Measurements from ENCODE around the gene NFIA. TPM values are rescaled to one million over a fixed set of nuclear protein-coding genes. Genes with fewer than 3 reads are reported as not detected.

The NFIA gene
- total RNA-seq, 2 experiments from 2014 or later = 0.80 to 5.4 TPM

DNA sequence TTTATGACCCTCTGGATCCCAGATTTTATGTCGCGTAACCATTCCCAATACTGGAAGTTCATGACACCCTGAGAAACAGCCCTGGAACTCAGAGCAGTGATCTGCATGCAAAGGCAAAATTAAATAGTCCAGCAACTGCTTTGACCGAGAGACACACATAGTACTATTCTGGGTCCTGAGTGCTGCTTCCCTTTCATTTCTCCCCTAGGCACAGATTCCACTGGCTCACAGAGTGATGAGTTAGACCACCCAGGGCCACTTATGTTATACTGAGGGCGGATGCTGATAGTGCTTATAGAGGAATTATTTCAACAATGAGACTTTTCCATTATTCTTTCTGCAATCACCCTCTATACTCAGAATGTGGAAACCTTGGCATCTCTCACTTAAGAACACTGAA lies 69.2 kb downstream of the NFIA start:
- H3K9me3 Mint-ChIP-seq (ENCODE audit: low read depth) = no peaks in the 10 kb centered on the region
- no peaks in the 10 kb centered on the region for H3K4me1 Mint-ChIP-seq
- ATAC-seq = no peak
- no peak overlapping the region for H3K4me3 Mint-ChIP-seq
- H3K27me3 Mint-ChIP-seq = peaks cover 11% of the 10 kb centered on the region
- CTCF ChIA-PET = no interaction called here
- no peak overlapping the region for H3K27ac Mint-ChIP-seq
- DNase-seq = no peak
- no peaks in the 10 kb centered on the region for H3K36me3 Mint-ChIP-seq

DNA sequence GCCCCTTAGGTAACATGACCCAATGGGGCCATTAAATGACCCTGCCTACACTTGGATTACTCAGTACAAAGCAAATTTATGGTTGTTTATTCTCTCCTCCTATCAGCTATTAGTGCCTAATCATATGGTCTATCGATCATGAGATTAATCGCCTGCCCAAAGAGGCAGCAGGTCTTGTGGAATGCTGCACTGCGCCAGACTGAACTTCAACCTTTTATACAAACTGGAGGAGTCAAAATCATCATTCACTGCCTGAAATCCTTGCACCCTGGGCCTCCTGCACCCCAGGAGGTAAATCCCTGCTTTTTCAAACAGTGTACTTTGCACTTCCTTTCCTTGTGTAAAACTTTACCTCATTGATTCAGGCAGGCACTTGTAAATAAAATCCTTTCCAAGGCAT lies 69.7 kb downstream of the NFIA start:
- ATAC-seq = no peak
- no peaks in the 10 kb centered on the region for H3K36me3 Mint-ChIP-seq

DNA sequence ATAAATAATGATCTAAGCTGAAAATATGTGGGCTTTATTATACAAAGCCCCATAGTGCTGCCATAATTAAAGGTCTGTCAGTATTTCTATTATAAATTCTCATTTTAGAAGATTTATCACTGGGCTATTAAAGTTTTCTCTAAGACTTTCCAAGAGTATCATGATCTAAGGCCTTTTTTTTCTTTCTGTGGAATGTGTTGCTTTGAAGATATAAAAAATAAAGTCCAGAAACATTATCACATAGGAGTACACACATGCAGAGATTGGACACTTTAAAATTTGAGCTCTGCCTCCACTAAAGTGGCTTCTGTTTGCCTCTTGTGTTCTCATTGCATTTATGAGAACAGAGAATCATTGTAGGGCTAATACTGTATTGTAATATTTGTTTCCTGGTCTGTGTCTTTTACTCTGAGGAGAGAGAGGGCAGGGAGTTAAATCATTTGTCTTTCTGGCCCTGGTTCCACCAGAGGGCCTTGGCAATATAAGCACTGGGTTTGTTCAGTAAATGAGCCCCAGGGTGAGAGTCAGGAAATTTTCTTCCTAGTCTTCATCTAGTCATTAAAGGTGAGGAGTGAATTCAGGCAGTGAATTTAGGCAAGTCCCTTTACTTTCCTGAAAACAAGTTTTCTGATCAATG lies 70.2 kb downstream of the NFIA start:
- no peaks in the 10 kb centered on the region for H3K36me3 Mint-ChIP-seq
- no peak overlapping the region for H3K4me3 Mint-ChIP-seq
- no peak overlapping the region for H3K27ac Mint-ChIP-seq
- peaks cover 17% of the 10 kb centered on the region for H3K27me3 Mint-ChIP-seq
- H3K4me1 Mint-ChIP-seq = peaks cover 5% of the 10 kb centered on the region
- CTCF ChIA-PET = no interaction called here
- no peak for DNase-seq
- H3K9me3 Mint-ChIP-seq (ENCODE audit: low read depth) = no peaks in the 10 kb centered on the region
- ATAC-seq = no peak

More for the DNA sequence above, 69.7 kb downstream of the NFIA start:
- no peaks in the 10 kb centered on the region for H3K9me3 Mint-ChIP-seq (ENCODE audit: low read depth)
- no peak overlapping the region for H3K27ac Mint-ChIP-seq
- H3K4me3 Mint-ChIP-seq = no peak overlapping the region
- H3K4me1 Mint-ChIP-seq = peaks cover under 1% of the 10 kb centered on the region
- no peak for DNase-seq
- CTCF ChIA-PET = no interaction called here
- H3K27me3 Mint-ChIP-seq = peaks cover 14% of the 10 kb centered on the region

- Mint-ChIP-seq H3K27me3 (peaks cover 22% of the 10 kb centered on the region), H3K4me3 (no peak overlapping the region), H3K4me1 (peaks cover 28% of the 10 kb centered on the region), H3K36me3 (no peaks in the 10 kb centered on the region), H3K27ac (no peak overlapping the region), H3K9me3 (ENCODE audit: low read depth) (no peaks in the 10 kb centered on the region)
- no peak for DNase-seq
- CTCF ChIA-PET = interaction anchor here (0.8 to 2.0 kb wide), 2 partner anchors 17 to 107 kb away, joined by 3 to 9 read pairs; no protein-coding TSS in a partner anchor
- ATAC-seq = no peak
These were observed 74.5 kb downstream of the NFIA start for GRCh38 chr1:61156576-61157467.

DNA sequence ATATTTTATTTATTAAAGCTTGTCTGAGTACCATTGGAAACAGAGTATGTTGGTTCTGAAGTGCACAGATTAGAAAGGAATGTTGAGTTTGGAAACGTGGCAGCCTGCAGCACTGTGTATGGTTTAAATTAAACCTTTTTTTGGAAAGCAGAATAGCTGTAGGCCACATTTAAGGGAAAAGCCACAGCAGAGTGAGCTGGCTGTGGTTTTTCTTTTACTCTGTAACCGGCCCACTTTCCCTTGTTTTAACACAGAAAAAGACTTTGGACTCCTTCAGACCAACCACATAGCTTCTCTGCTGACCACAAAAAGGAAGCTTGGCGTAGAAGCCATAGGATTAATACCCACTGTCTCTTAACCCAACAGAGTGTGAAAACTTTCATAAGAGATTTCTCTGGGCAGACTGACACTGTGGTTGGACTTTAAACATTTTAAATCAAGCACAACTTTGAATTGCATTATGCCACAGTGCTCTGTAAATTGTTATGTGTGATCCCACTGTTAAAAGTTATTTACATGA lies 75.2 kb downstream of the NFIA start:
- H3K27me3 Mint-ChIP-seq = peaks cover 22% of the 10 kb centered on the region
- ATAC-seq (peak; percentile 39), DNase-seq (peak; percentile 53)
- CTCF ChIA-PET = interaction anchor here (0.8 to 2.0 kb wide), 2 partner anchors 18 to 108 kb away, joined by 3 to 9 read pairs; no protein-coding TSS in a partner anchor
- no peak overlapping the region for H3K4me3 Mint-ChIP-seq
- no peaks in the 10 kb centered on the region for H3K9me3 Mint-ChIP-seq (ENCODE audit: low read depth)
- H3K36me3 Mint-ChIP-seq = no peaks in the 10 kb centered on the region
- no peak overlapping the region for H3K27ac Mint-ChIP-seq
- peaks cover 28% of the 10 kb centered on the region for H3K4me1 Mint-ChIP-seq

DNA sequence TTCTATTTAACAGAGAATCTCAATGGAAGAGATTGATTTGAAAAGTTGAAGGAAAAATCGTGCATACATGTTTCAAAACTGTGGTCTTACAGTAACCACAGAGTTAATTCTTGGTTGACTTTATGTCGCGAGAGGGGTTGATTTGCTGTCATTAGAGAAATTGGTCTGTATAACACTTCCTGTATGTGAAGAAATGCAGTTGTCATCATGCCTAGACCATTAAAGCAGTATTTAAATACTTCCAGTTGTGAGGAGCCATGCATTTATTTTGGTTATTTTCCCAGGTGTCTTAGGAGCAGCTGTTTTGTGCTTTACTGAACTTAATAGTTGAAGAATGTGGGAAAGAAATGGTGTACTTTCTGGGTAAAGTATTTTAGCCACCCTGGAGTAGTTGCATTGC lies 76.2 kb downstream of the NFIA start:
- CTCF ChIA-PET = no interaction called here
- no peak overlapping the region for H3K27ac Mint-ChIP-seq
- H3K27me3 Mint-ChIP-seq = peaks cover 22% of the 10 kb centered on the region
- ATAC-seq (no peak), DNase-seq (no peak)
- H3K9me3 Mint-ChIP-seq (ENCODE audit: low read depth) = no peaks in the 10 kb centered on the region
- no peaks in the 10 kb centered on the region for H3K36me3 Mint-ChIP-seq
- no peak overlapping the region for H3K4me3 Mint-ChIP-seq
- peaks cover 28% of the 10 kb centered on the region for H3K4me1 Mint-ChIP-seq

DNA sequence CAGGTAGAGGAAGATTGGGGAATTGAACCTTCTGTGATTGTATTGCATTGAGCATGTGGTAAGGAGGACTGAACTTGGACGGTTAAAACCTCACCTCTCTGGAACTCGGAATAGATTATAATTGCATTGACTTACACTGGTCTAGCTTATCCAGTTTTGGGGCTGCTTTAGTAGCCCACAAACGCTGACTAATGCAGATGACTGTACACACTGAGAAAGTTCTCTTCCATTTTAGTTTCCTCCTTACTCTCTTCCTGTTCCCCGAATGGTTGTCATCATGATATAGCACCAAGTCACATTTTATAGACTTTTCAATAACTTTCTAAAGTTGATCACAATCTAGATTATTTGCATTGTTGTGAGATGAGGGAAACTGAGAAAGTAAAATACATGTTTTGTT lies 78.2 kb downstream of the NFIA start:
- Mint-ChIP-seq H3K4me1 (peaks cover 28% of the 10 kb centered on the region), H3K27me3 (peaks cover 18% of the 10 kb centered on the region), H3K9me3 (ENCODE audit: low read depth) (no peaks in the 10 kb centered on the region), H3K4me3 (no peak overlapping the region), H3K36me3 (no peaks in the 10 kb centered on the region), H3K27ac (no peak overlapping the region)
- DNase-seq (no peak), ATAC-seq (no peak)
- CTCF ChIA-PET = no interaction called here

GRCh38 chr1:61162520-61163258 lies 80.3 kb downstream of the NFIA start:
- ATAC-seq (no peak), DNase-seq (no peak)
- no peaks in the 10 kb centered on the region for H3K36me3 Mint-ChIP-seq
- CTCF ChIA-PET = interaction anchor here (0.9 kb wide), 2 partner anchors 15 to 113 kb away, joined by 3 to 5 read pairs; no protein-coding TSS in a partner anchor
- no peak overlapping the region for H3K27ac Mint-ChIP-seq
- no peak overlapping the region for H3K4me3 Mint-ChIP-seq
- peaks cover 22% of the 10 kb centered on the region for H3K4me1 Mint-ChIP-seq
- peaks cover 10% of the 10 kb centered on the region for H3K27me3 Mint-ChIP-seq
- H3K9me3 Mint-ChIP-seq (ENCODE audit: low read depth) = no peaks in the 10 kb centered on the region

DNA sequence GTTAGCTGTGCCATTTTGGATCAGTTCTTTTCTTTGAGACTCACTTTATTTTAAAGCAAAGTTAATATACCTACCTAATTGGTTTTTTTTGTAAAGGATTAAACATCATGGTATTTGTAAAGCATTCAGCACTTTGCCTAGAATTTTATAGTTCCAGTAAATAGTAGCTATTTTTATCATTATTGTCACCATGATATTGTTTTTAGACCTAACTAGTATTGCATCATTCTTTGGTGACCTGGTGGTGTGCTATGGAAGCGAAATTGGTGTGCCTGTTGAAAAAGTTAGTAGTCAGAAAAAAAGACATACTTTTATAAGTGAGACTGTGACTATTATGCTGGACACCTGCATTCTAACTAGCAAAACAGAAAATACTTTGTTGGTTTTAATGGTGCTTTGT lies 81.0 kb downstream of the NFIA start:
- Mint-ChIP-seq H3K4me3 (no peak overlapping the region), H3K36me3 (no peaks in the 10 kb centered on the region), H3K4me1 (peaks cover 17% of the 10 kb centered on the region), H3K27me3 (peaks cover 8% of the 10 kb centered on the region), H3K27ac (no peak overlapping the region), H3K9me3 (ENCODE audit: low read depth) (no peaks in the 10 kb centered on the region)
- no peak for DNase-seq
- CTCF ChIA-PET = interaction anchor here (0.9 to 1.3 kb wide), 3 partner anchors 11 to 114 kb away, joined by 3 to 5 read pairs (median 3); no protein-coding TSS in a partner anchor
- no peak for ATAC-seq

DNA sequence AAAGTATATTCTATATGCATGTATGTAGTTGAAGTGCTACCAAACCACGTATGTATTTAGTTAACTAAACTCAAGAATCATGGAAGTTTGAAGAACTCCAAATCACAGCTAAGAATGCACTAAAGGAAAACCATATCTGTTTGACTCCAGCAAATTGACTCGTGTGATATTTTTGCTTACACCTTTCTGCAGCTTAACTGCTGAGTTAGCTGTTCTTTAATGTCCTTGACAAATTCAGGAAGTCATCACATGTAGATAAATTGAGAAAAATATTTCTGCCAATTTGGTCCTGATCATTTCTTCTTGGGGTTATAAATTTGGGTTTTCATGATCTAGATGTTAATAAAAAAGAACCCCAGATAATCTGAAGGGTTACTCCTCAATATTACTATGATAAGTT lies 83.0 kb downstream of the NFIA start:
- peaks cover 3% of the 10 kb centered on the region for H3K4me1 Mint-ChIP-seq
- no peaks in the 10 kb centered on the region for H3K27me3 Mint-ChIP-seq
- H3K36me3 Mint-ChIP-seq = no peaks in the 10 kb centered on the region
- no peak overlapping the region for H3K27ac Mint-ChIP-seq
- no peak overlapping the region for H3K4me3 Mint-ChIP-seq
- H3K9me3 Mint-ChIP-seq (ENCODE audit: low read depth) = no peaks in the 10 kb centered on the region
- no peak for ATAC-seq
- no peak for DNase-seq
- CTCF ChIA-PET = interaction anchor here (0.8 kb wide), 1 partner anchor 25 kb away, joined by 3 read pairs; no protein-coding TSS in a partner anchor

GRCh38 chr1:61167309-61167708 lies 84.9 kb downstream of the NFIA start:
- CTCF ChIA-PET = no interaction called here
- Mint-ChIP-seq H3K4me3 (no peak overlapping the region), H3K27ac (no peak overlapping the region), H3K4me1 (peaks cover 2% of the 10 kb centered on the region), H3K27me3 (peaks cover 3% of the 10 kb centered on the region), H3K9me3 (ENCODE audit: low read depth) (no peaks in the 10 kb centered on the region), H3K36me3 (peaks cover 2% of the 10 kb centered on the region)
- ATAC-seq (no peak), DNase-seq (no peak)

- ATAC-seq = no peak
- peaks cover 2% of the 10 kb centered on the region for H3K4me1 Mint-ChIP-seq
- no peak for DNase-seq
- H3K4me3 Mint-ChIP-seq = no peak overlapping the region
- H3K9me3 Mint-ChIP-seq (ENCODE audit: low read depth) = no peaks in the 10 kb centered on the region
- CTCF ChIA-PET = no interaction called here
- peaks cover 3% of the 10 kb centered on the region for H3K27me3 Mint-ChIP-seq
- peaks cover 2% of the 10 kb centered on the region for H3K36me3 Mint-ChIP-seq
- H3K27ac Mint-ChIP-seq = no peak overlapping the region
These were observed 86.7 kb downstream of the NFIA start for GRCh38 chr1:61169045-61169444.

- CTCF ChIA-PET = no interaction called here
- ATAC-seq (no peak), DNase-seq (no peak)
- Mint-ChIP-seq H3K27me3 (peaks cover 3% of the 10 kb centered on the region), H3K27ac (no peak overlapping the region), H3K4me1 (peaks cover 5% of the 10 kb centered on the region), H3K36me3 (peaks cover 2% of the 10 kb centered on the region), H3K9me3 (ENCODE audit: low read depth) (no peaks in the 10 kb centered on the region), H3K4me3 (no peak overlapping the region)
These were observed 87.3 kb downstream of the NFIA start for GRCh38 chr1:61169634-61170033.

Data from activated CD8-positive, alpha-beta memory T cell treated with anti-CD3 and anti-CD28 coated beads, Interleukin-2, amount 10 ng/mL, durations not matched to agents 7 days and 5 days (primary cell).